ENCODE data around the gene PPARGC1A. TPM values are rescaled to one million over a fixed set of nuclear protein-coding genes. Genes with fewer than 3 reads are reported as not detected.

Gene PPARGC1A
- total RNA-seq, 2 experiments from 2014 or later = not detected

GRCh38 chr4:23882976-23883531, 6.8 kb downstream of the PPARGC1A start:
- ATAC-seq (ENCODE audit: low read depth) (no peak), DNase-seq (no peak)
- POLR2A ChIA-PET = no interaction called here
- no peaks in the 10 kb centered on the region for H3K4me1 Mint-ChIP-seq
- no peaks in the 10 kb centered on the region for H3K36me3 Mint-ChIP-seq
- no peak overlapping the region for H3K27ac Mint-ChIP-seq
- H3K4me3 Mint-ChIP-seq = no peak overlapping the region
- peaks cover 2% of the 10 kb centered on the region for H3K9me3 Mint-ChIP-seq
- no peaks in the 10 kb centered on the region for H3K27me3 Mint-ChIP-seq

- Mint-ChIP-seq H3K36me3 (no peaks in the 10 kb centered on the region), H3K9me3 (peaks cover 2% of the 10 kb centered on the region), H3K27me3 (no peaks in the 10 kb centered on the region), H3K4me3 (no peak overlapping the region), H3K27ac (no peak overlapping the region), H3K4me1 (no peaks in the 10 kb centered on the region)
- no peak for ATAC-seq (ENCODE audit: low read depth)
- POLR2A ChIA-PET = no interaction called here
- no peak for DNase-seq
These were observed 8.0 kb downstream of the PPARGC1A start for GRCh38 chr4:23881674-23882337.

- H3K36me3 Mint-ChIP-seq = no peaks in the 10 kb centered on the region
- POLR2A ChIA-PET = no interaction called here
- no peaks in the 10 kb centered on the region for H3K4me1 Mint-ChIP-seq
- no peak overlapping the region for H3K4me3 Mint-ChIP-seq
- H3K27ac Mint-ChIP-seq = no peak overlapping the region
- ATAC-seq (ENCODE audit: low read depth) = no peak
- H3K9me3 Mint-ChIP-seq = no peaks in the 10 kb centered on the region
- DNase-seq = no peak
- H3K27me3 Mint-ChIP-seq = no peaks in the 10 kb centered on the region
These were observed 8.8 kb downstream of the PPARGC1A start for GRCh38 chr4:23881052-23881501.

GRCh38 chr4:23878912-23879732, 10.7 kb downstream of the PPARGC1A start:
- Mint-ChIP-seq H3K9me3 (no peaks in the 10 kb centered on the region), H3K4me1 (no peaks in the 10 kb centered on the region), H3K4me3 (no peak overlapping the region), H3K27ac (no peak overlapping the region), H3K36me3 (no peaks in the 10 kb centered on the region), H3K27me3 (no peaks in the 10 kb centered on the region)
- DNase-seq = no peak
- POLR2A ChIA-PET = no interaction called here
- ATAC-seq (ENCODE audit: low read depth) = no peak

- Mint-ChIP-seq H3K36me3 (no peaks in the 10 kb centered on the region), H3K4me3 (no peak overlapping the region), H3K4me1 (no peaks in the 10 kb centered on the region), H3K27ac (no peak overlapping the region), H3K9me3 (no peaks in the 10 kb centered on the region), H3K27me3 (no peaks in the 10 kb centered on the region)
- DNase-seq = no peak
- ATAC-seq (ENCODE audit: low read depth) = no peak
- POLR2A ChIA-PET = no interaction called here
These were observed 11.5 kb downstream of the PPARGC1A start for GRCh38 chr4:23878246-23878891.

GRCh38 chr4:23877758-23878229, 12.1 kb downstream of the PPARGC1A start:
- Mint-ChIP-seq H3K27me3 (no peaks in the 10 kb centered on the region), H3K27ac (no peak overlapping the region), H3K36me3 (no peaks in the 10 kb centered on the region), H3K9me3 (no peaks in the 10 kb centered on the region), H3K4me3 (no peak overlapping the region), H3K4me1 (no peaks in the 10 kb centered on the region)
- no peak for ATAC-seq (ENCODE audit: low read depth)
- DNase-seq = no peak
- POLR2A ChIA-PET = no interaction called here

- Mint-ChIP-seq H3K27me3 (no peaks in the 10 kb centered on the region), H3K27ac (no peak overlapping the region), H3K4me1 (no peaks in the 10 kb centered on the region), H3K36me3 (no peaks in the 10 kb centered on the region), H3K4me3 (no peak overlapping the region), H3K9me3 (no peaks in the 10 kb centered on the region)
- no peak for ATAC-seq (ENCODE audit: low read depth)
- DNase-seq = no peak
- POLR2A ChIA-PET = no interaction called here
These were observed 13.3 kb downstream of the PPARGC1A start for GRCh38 chr4:23876418-23877089.

- no peaks in the 10 kb centered on the region for H3K9me3 Mint-ChIP-seq
- no peaks in the 10 kb centered on the region for H3K27me3 Mint-ChIP-seq
- DNase-seq (no peak), ATAC-seq (ENCODE audit: low read depth) (no peak)
- H3K4me1 Mint-ChIP-seq = no peaks in the 10 kb centered on the region
- no peak overlapping the region for H3K27ac Mint-ChIP-seq
- H3K4me3 Mint-ChIP-seq = no peak overlapping the region
- H3K36me3 Mint-ChIP-seq = no peaks in the 10 kb centered on the region
- POLR2A ChIA-PET = no interaction called here
These were observed 14.5 kb downstream of the PPARGC1A start for GRCh38 chr4:23875317-23875716.

- Mint-ChIP-seq H3K27ac (no peak overlapping the region), H3K4me3 (no peak overlapping the region), H3K4me1 (no peaks in the 10 kb centered on the region), H3K27me3 (no peaks in the 10 kb centered on the region), H3K36me3 (no peaks in the 10 kb centered on the region), H3K9me3 (no peaks in the 10 kb centered on the region)
- POLR2A ChIA-PET = no interaction called here
- DNase-seq = no peak
- no peak for ATAC-seq (ENCODE audit: low read depth)
These were observed 15.3 kb downstream of the PPARGC1A start for GRCh38 chr4:23874536-23874901.

GRCh38 chr4:23873717-23874535, 15.9 kb downstream of the PPARGC1A start:
- ATAC-seq (ENCODE audit: low read depth) (no peak), DNase-seq (no peak)
- H3K4me3 Mint-ChIP-seq = no peak overlapping the region
- no peaks in the 10 kb centered on the region for H3K9me3 Mint-ChIP-seq
- no peaks in the 10 kb centered on the region for H3K36me3 Mint-ChIP-seq
- no peak overlapping the region for H3K27ac Mint-ChIP-seq
- POLR2A ChIA-PET = interaction anchor here (0.6 kb wide), 1 partner anchor 255 kb away, joined by 3 read pairs; no protein-coding TSS in a partner anchor
- H3K27me3 Mint-ChIP-seq = no peaks in the 10 kb centered on the region
- no peaks in the 10 kb centered on the region for H3K4me1 Mint-ChIP-seq

- H3K27me3 Mint-ChIP-seq = no peaks in the 10 kb centered on the region
- no peaks in the 10 kb centered on the region for H3K36me3 Mint-ChIP-seq
- H3K27ac Mint-ChIP-seq = no peak overlapping the region
- POLR2A ChIA-PET = no interaction called here
- no peaks in the 10 kb centered on the region for H3K4me1 Mint-ChIP-seq
- DNase-seq (no peak), ATAC-seq (ENCODE audit: low read depth) (no peak)
- no peaks in the 10 kb centered on the region for H3K9me3 Mint-ChIP-seq
- no peak overlapping the region for H3K4me3 Mint-ChIP-seq
These were observed 18.4 kb downstream of the PPARGC1A start for GRCh38 chr4:23871426-23871825.

- DNase-seq (no peak), ATAC-seq (ENCODE audit: low read depth) (no peak)
- H3K36me3 Mint-ChIP-seq = no peaks in the 10 kb centered on the region
- no peak overlapping the region for H3K27ac Mint-ChIP-seq
- POLR2A ChIA-PET = no interaction called here
- H3K27me3 Mint-ChIP-seq = no peaks in the 10 kb centered on the region
- H3K4me3 Mint-ChIP-seq = no peak overlapping the region
- no peaks in the 10 kb centered on the region for H3K4me1 Mint-ChIP-seq
- H3K9me3 Mint-ChIP-seq = no peaks in the 10 kb centered on the region
These were observed 23.3 kb downstream of the PPARGC1A start for GRCh38 chr4:23866450-23867075.
